ENCODE measurements around the gene SLCO1C1. TPM values are rescaled to one million over a fixed set of nuclear protein-coding genes. Genes with fewer than 3 reads are reported as not detected.

SLCO1C1 gene, protein sequence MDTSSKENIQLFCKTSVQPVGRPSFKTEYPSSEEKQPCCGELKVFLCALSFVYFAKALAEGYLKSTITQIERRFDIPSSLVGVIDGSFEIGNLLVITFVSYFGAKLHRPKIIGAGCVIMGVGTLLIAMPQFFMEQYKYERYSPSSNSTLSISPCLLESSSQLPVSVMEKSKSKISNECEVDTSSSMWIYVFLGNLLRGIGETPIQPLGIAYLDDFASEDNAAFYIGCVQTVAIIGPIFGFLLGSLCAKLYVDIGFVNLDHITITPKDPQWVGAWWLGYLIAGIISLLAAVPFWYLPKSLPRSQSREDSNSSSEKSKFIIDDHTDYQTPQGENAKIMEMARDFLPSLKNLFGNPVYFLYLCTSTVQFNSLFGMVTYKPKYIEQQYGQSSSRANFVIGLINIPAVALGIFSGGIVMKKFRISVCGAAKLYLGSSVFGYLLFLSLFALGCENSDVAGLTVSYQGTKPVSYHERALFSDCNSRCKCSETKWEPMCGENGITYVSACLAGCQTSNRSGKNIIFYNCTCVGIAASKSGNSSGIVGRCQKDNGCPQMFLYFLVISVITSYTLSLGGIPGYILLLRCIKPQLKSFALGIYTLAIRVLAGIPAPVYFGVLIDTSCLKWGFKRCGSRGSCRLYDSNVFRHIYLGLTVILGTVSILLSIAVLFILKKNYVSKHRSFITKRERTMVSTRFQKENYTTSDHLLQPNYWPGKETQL
- polyA plus RNA-seq (2011; rRNA removed) (not detected in 2 replicates), polyA minus RNA-seq (2011; rRNA and poly(A)+ RNA removed) (not detected in 2 replicates)

DNA sequence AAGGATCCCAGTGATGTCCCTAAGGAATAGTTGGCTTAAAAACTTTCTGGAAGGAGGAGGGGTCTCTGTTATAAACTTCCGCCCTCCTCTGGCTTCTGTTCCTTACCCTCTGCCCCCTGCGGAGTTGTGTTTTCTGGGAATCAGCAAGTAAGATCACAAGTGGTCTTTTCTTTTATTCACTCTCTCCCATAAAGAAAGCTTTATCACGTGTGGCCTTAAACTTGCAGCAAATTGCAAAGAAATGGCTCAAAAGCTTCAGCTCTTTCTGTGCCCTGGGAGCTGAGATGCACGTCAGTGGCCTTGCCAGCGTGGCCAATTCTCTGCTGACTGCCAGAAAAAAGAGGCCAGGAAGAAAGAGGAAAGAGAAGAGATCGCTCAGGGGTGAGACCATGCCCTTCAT, at the start of gene SLCO1C1:
Gene SLCO1C1, plus strand, starts transcription at position 101 of the 400 bp plus-strand sequence. CDS start 4,245 bp downstream, outside the sequence.
- no peak for DNase-seq (ENCODE audit: low read depth, low spot score)
- Histone ChIP-seq H3K4me3 (ENCODE audit: low read depth, low read length) (no peak within 1 kb of the TSS), H3K9me3 (ENCODE audit: control insufficient read depth, insufficient read depth, low read length) (no peaks in the 10 kb centered on the region), H3K27me3 (ENCODE audit: control insufficient read depth, insufficient read depth, low read length) (no peaks in the 10 kb centered on the region), H3K27ac (ENCODE audit: low read depth, low read length) (no peak within 1 kb of the TSS)
- TF ChIP-seq, protein P1, sequence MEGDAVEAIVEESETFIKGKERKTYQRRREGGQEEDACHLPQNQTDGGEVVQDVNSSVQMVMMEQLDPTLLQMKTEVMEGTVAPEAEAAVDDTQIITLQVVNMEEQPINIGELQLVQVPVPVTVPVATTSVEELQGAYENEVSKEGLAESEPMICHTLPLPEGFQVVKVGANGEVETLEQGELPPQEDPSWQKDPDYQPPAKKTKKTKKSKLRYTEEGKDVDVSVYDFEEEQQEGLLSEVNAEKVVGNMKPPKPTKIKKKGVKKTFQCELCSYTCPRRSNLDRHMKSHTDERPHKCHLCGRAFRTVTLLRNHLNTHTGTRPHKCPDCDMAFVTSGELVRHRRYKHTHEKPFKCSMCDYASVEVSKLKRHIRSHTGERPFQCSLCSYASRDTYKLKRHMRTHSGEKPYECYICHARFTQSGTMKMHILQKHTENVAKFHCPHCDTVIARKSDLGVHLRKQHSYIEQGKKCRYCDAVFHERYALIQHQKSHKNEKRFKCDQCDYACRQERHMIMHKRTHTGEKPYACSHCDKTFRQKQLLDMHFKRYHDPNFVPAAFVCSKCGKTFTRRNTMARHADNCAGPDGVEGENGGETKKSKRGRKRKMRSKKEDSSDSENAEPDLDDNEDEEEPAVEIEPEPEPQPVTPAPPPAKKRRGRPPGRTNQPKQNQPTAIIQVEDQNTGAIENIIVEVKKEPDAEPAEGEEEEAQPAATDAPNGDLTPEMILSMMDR (IDR thresholded peaks at IDR 0.05; ENCODE audit: low read depth, low read length), result no peak
- POLR2A ChIA-PET, result no interaction called here
- CTCF ChIA-PET, result no interaction called here

GRCh38 chr12:20646239-20646827, 48.8 kb upstream of the SLCO1C1 start:
- CTCF ChIA-PET, result interaction anchor here (0.9 to 1.6 kb wide), 2 partner anchors 21 to 523 kb away, joined by 4 to 5 read pairs; no protein-coding TSS in a partner anchor
- Histone ChIP-seq H3K27me3 (ENCODE audit: control insufficient read depth, insufficient read depth, low read length) (no peaks in the 10 kb centered on the region), H3K9me3 (ENCODE audit: control insufficient read depth, insufficient read depth, low read length) (no peaks in the 10 kb centered on the region), H3K27ac (ENCODE audit: low read depth, low read length) (no peak overlapping the region), H3K4me3 (ENCODE audit: low read depth, low read length) (no peak overlapping the region)
- TF ChIP-seq, protein P1 (IDR thresholded peaks at IDR 0.05; ENCODE audit: low read depth, low read length), result peak; percentile 69
- no peak for DNase-seq (ENCODE audit: low read depth, low spot score)
- POLR2A ChIA-PET, result no interaction called here

- no peaks in the 10 kb centered on the region for H3K27me3 ChIP-seq (ENCODE audit: control insufficient read depth, insufficient read depth, low read length)
- TF ChIP-seq, protein P1 (IDR thresholded peaks at IDR 0.05; ENCODE audit: low read depth, low read length), result no peak
- ChIA-PET CTCF (no interaction called here), POLR2A (no interaction called here)
- H3K27ac ChIP-seq (ENCODE audit: low read depth, low read length), result no peak overlapping the region
- H3K9me3 ChIP-seq (ENCODE audit: control insufficient read depth, insufficient read depth, low read length), result no peaks in the 10 kb centered on the region
- no peak for DNase-seq (ENCODE audit: low read depth, low spot score)
- H3K4me3 ChIP-seq (ENCODE audit: low read depth, low read length), result no peak overlapping the region
These were observed 41.3 kb upstream of the SLCO1C1 start for GRCh38 chr12:20653871-20654270.

GRCh38 chr12:20656600-20656999, 38.5 kb upstream of the SLCO1C1 start:
- no peak overlapping the region for H3K27ac ChIP-seq (ENCODE audit: low read depth, low read length)
- TF ChIP-seq, protein P1 (IDR thresholded peaks at IDR 0.05; ENCODE audit: low read depth, low read length), result no peak
- ChIA-PET CTCF (no interaction called here), POLR2A (no interaction called here)
- H3K9me3 ChIP-seq (ENCODE audit: control insufficient read depth, insufficient read depth, low read length), result no peaks in the 10 kb centered on the region
- DNase-seq (ENCODE audit: low read depth, low spot score), result no peak
- H3K4me3 ChIP-seq (ENCODE audit: low read depth, low read length), result no peak overlapping the region
- no peaks in the 10 kb centered on the region for H3K27me3 ChIP-seq (ENCODE audit: control insufficient read depth, insufficient read depth, low read length)
